Activated CD4-positive, alpha-beta T cell treated with anti-CD3 and anti-CD28 coated beads for 4 hours (primary cell): ENCODE results near the gene MAP2K7.
"Not testable (repeated sequence)": the region's sequence is repeated elsewhere in the genome, so short reads cannot be mapped to it uniquely, and the experiment has no call there.

Experiments used
- DNase-seq, 2 donors: peaks; one replicate each; pipeline ENCODE4 v3.0.0-alpha.2; 2020

MAP2K7 gene

GRCh38 chr19:7920519-7921301 is 17.0 kb downstream of the MAP2K7 start:
- DNase-seq, result peak; percentile 100

GRCh38 chr19:7921302-7921966 is 17.8 kb downstream of the MAP2K7 start:
- no peak for DNase-seq

DNA sequence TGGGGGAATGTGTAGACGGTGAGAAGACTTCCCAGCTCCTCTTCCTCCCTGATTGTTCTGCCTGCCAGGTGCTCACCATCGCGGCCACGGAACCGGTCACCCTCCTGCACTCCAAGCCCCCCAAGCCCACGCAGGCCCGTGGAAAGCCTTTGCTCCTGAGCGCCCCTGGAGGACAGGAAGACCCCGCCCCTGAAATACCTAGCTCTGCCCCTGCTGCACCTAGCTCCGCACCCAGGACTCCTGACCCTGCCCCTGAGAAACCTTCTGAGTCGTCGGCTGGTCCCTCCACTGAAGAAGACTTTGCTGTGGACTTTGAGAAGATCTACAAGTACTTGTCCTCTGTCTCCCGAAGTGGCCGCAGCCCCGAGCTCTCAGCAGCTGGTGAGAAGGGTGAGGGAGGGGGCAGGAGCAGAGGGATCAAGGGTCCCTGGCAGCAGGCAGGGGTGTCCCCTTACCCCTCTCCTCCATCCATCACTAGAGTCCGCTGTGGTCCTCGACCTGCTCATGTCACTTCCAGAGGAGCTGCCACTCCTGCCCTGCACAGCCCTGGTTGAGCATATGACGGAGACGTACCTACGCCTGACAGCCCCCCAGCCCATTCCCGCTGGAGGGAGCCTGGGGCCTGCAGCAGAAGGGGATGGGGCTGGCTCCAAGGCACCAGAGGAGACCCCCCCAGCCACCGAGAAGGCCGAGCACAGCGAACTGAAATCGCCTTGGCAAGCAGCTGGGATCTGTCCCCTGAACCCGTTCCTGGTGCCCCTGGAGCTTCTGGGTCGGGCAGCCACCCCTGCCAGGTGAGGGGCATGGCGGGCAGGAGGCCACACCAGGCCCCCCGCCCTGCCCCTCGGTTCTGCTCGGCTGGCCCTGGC is 18.5 kb downstream of the MAP2K7 start:
- no peak for DNase-seq

GRCh38 chr19:7922836-7923195 is 19.1 kb downstream of the MAP2K7 start:
- DNase-seq, result no peak

GRCh38 chr19:7923295-7924191 is 19.9 kb downstream of the MAP2K7 start:
- DNase-seq, result no peak

- no peak for DNase-seq
Measured at GRCh38 chr19:7924241-7924640, 20.6 kb downstream of the MAP2K7 start.

GRCh38 chr19:7924651-7925170 is 21.0 kb downstream of the MAP2K7 start:
- DNase-seq, result no peak

- peak; percentile 71 to 76 for DNase-seq
Measured at GRCh38 chr19:7925171-7925851, 21.6 kb downstream of the MAP2K7 start.

- peak; percentile 69 to 75 for DNase-seq
Measured at GRCh38 chr19:7926021-7926726, 22.5 kb downstream of the MAP2K7 start, which contains the start of gene CTXN1. Gene CTXN1, minus strand, starts transcription at chr19:7926135. Its CDS starts 597 bp downstream, at chr19:7925538.

- DNase-seq, result no peak
Measured at GRCh38 chr19:7926727-7927604, 23.3 kb downstream of the MAP2K7 start.

DNA sequence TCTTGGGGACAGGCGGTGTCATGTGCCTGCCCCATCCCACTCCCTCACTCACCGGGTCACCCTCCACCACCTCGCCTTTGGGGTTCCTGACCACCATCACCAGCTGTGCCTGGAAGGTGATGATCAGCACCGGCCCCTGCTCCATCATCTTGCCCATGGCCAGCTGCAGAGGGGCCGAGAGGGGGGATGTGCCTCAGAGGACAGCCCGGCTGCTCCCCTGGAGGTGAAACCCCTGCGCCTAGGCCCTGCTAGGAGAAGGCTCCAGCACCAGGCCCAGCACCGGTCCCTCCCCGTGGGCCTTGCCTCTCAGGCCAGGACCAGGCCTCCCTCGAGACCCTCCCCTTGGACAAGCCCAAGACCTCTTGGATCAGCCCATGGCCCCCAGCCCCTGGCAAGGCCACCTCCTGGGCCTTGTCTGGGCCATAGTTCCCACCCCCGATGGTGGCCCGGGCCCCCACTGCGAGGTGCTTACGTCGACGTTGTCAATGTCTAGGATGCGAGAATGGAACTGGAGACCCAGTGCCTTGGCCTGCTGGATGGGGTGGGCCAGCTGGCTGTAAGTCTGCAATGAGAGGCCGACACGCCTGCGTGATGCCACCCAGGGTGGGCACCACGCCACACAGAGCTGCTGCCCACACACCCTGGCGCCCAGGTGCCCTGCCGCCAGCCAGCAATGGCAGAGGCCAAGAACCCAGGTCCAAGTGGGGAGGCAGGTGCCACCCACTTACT is 24.1 kb downstream of the MAP2K7 start:
- DNase-seq, result no peak

DNA sequence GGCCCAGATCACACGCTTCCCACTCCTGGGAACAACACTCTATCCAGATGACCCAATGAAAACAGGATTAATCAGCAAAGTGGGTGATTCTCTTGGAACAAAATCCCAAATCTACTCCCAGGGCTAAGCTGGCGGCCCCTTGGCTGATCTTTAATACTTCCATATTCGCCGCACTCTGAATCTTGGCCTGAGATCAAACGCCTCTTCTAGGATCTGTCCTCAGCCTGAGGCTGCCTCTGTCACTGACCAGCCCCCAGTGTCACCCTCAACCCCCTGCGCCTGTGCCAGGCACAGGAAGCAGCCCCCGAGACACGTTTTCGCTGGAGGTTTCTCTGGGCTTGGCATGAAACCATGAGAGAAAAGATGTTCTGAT is 24.6 kb downstream of the MAP2K7 start:
- no peak for DNase-seq

- DNase-seq, result peak; percentile 47 to 53
Measured at GRCh38 chr19:7928741-7929701, 25.3 kb downstream of the MAP2K7 start.

GRCh38 chr19:7930030-7930429 is 26.4 kb downstream of the MAP2K7 start:
- DNase-seq, result not testable (repeated sequence)

- no peak for DNase-seq
Measured at GRCh38 chr19:7930765-7931164, 27.1 kb downstream of the MAP2K7 start.

- DNase-seq, result no peak
Measured at GRCh38 chr19:7931221-7932061, 27.8 kb downstream of the MAP2K7 start.
